Measurements from ENCODE around the gene PTGER2. TPM values are rescaled to one million over a fixed set of nuclear protein-coding genes. Genes with fewer than 3 reads are reported as not detected.

Gene PTGER2
- total and polyA plus RNA-seq, 2 of the 8 experiments (the other 6 are each of a cell fraction or from before 2014, with no cell fraction given): 1.2 TPM

DNA sequence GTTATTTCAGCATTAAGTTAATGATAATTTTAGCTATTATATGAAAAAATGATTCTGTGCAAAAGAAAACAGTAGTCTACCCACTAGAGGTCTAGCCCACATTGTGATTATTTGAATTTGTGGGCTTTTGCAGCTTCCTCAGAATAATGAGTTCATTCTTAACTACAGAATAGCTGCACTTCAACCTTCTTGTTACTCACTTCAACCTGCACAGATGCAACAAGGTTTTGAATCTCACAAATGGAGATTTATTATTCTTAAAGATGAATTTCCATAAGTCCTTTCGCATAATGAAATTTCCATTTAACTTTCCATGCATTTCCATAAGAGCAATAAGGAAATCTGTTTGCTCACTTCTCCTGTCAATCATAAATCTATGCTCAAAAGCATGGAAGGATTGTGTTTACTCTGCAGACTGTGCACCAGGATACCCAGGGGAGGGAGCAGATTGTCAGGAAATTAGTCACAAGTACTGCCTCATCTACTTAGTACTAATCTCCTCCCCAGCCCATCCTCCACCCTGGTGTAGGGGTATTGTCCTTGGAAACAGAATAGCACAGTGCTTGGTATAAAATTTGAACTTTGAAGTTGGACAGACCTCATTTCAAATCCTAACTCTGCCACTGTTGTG, 24.1 kb downstream of the PTGER2 start:
- no peak overlapping the region for H3K4ac ChIP-seq (replicated peaks; ENCODE audit: insufficient read length, low read depth, low read length)
- H2BK120ac ChIP-seq (replicated peaks; ENCODE audit: low read depth, low read length): no peak overlapping the region
- H3K4me3 ChIP-seq (ENCODE audit: extremely low read depth in 1 of 4, insufficient read depth in 2 of 4, low read depth in 3 of 4, low read length in 4 of 4): no peak overlapping the region
- no peak overlapping the region for H2BK5ac ChIP-seq (ENCODE audit: low read depth, low read length)
- peaks cover 0 to 2% (median 0%) of the 10 kb centered on the region in 4 experiments; a peak in 1 of 7 replicates for H3K4me1 ChIP-seq (replicated peaks in 1 of 4; ENCODE audit: control insufficient read depth in 3 of 4, insufficient read depth in 4 of 4, low read length in 3 of 4)
- no peak overlapping the region for H2BK12ac ChIP-seq (ENCODE audit: low read depth, low read length)
- H2BK15ac ChIP-seq (ENCODE audit: low read length): no peak overlapping the region
- no peak overlapping the region for H3K18ac ChIP-seq (ENCODE audit: extremely low read depth, low read length)
- no peak overlapping the region for H4K8ac ChIP-seq (ENCODE audit: extremely low read depth, insufficient read depth, low read length)
- no peak overlapping the region for H3K4me2 ChIP-seq (ENCODE audit: insufficient read depth in 1 of 2, low read depth in 2 of 2, low read length in 2 of 2)
- no peak overlapping the region for H2AK5ac ChIP-seq (ENCODE audit: low read depth, low read length)
- H2BK20ac ChIP-seq (ENCODE audit: low read length): no peak overlapping the region
- H3K27ac ChIP-seq (ENCODE audit: low read depth, low read length): no peak overlapping the region
- H4K20me1 ChIP-seq (replicated peaks in 1 of 2; ENCODE audit: control insufficient read depth in 1 of 2, insufficient read depth in 2 of 2, low read length in 2 of 2): no peaks in the 10 kb centered on the region
- H3K27me3 ChIP-seq (replicated peaks in 1 of 4; ENCODE audit: control insufficient read depth in 3 of 4, extremely low read depth in 1 of 4, insufficient read depth in 3 of 4, low read length in 3 of 4): no peaks in the 10 kb centered on the region; a peak in 1 of 7 replicates
- no peaks in the 10 kb centered on the region for H3K9me3 ChIP-seq (ENCODE audit: insufficient read depth in 2 of 2, low read depth in 1 of 2, low read length in 1 of 2)
- H3K36me3 ChIP-seq (ENCODE audit: control insufficient read depth in 2 of 4, insufficient read depth in 4 of 4, low read length in 3 of 4): no peaks in the 10 kb centered on the region
- H4K91ac ChIP-seq (replicated peaks; ENCODE audit: insufficient read length, low read length): no peak overlapping the region
- no peak overlapping the region for H3K14ac ChIP-seq (ENCODE audit: insufficient read length)
- no peak overlapping the region for H2AFZ ChIP-seq (ENCODE audit: low read length)
- FAIRE-seq: no peak
- ChIA-PET POLR2A (ENCODE audit: partially characterized antibody) (no interaction called here), CTCF (ENCODE audit: partially characterized antibody) (interaction anchor here (0.6 kb wide), 1 partner anchor 397 kb away, joined by 3 read pairs; no protein-coding TSS in a partner anchor)
- H3K79me1 ChIP-seq (ENCODE audit: low read depth, low read length): no peaks in the 10 kb centered on the region
- no peaks in the 10 kb centered on the region for H3K79me2 ChIP-seq (ENCODE audit: control insufficient read depth in 1 of 2, insufficient read depth in 2 of 2, low read length in 2 of 2)
- H3K23me2 ChIP-seq (ENCODE audit: low read depth, low read length): peaks cover 4% of the 10 kb centered on the region; the same call in 1 of the 2 replicates
- H4K5ac ChIP-seq (ENCODE audit: insufficient read length, low read depth, low read length): no peak overlapping the region
- H3K9ac ChIP-seq (replicated peaks in 1 of 4; ENCODE audit: extremely low read depth in 1 of 4, low read depth in 3 of 4, low read length in 3 of 4): no peak overlapping the region
- no peak overlapping the region for H3K23ac ChIP-seq (ENCODE audit: insufficient read length)
- no peak for DNase-seq (ENCODE audit: low read depth in 1 of 2, low spot score in 2 of 2)
- 88% methylated on average over 1 of the region's 1 CpG; no CpG with 5 or more reads in 1 of the 2 experiments for WGBS, 2 experiments (ENCODE audit: extremely low coverage in 1 of 2, insufficient coverage in 1 of 2, insufficient read length in 1 of 2, insufficient replicate concordance in 2 of 2, low coverage in 1 of 2, low lambda C conversion rate in 2 of 2, missing lambda C conversion rate in 1 of 2)
- no peak overlapping the region for H3K56ac ChIP-seq (replicated peaks; ENCODE audit: insufficient read length, low read depth, low read length)
- TF ChIP-seq TCF12 (IDR thresholded peaks at IDR 0.05; ENCODE audit: low read depth, low read length): no peak
- no peak for TF ChIP-seq SIX5 (IDR thresholded peaks at IDR 0.05; ENCODE audit: low read depth, low read length)
- no peak for TF ChIP-seq BACH1 (IDR thresholded peaks at IDR 0.05; ENCODE audit: low read length)
- no peak for TF ChIP-seq FOSL1 (IDR thresholded peaks at IDR 0.05; ENCODE audit: insufficient read depth, low read depth, low read length)
- no peak for TF ChIP-seq SRF (IDR thresholded peaks at IDR 0.05; ENCODE audit: low read depth, low read length)
- no peak for TF ChIP-seq SIRT6 (IDR thresholded peaks at IDR 0.05; ENCODE audit: low read length)
- TF ChIP-seq CHD2 (IDR thresholded peaks at IDR 0.05; ENCODE audit: low read length): no peak
- no peak for TF ChIP-seq SP2 (IDR thresholded peaks at IDR 0.05; ENCODE audit: low read length)
- TF ChIP-seq EP300 (IDR thresholded peaks at IDR 0.05; ENCODE audit: borderline replicate concordance in 1 of 2, low read depth in 2 of 2, low read length in 2 of 2): no peak
- no peak for TF ChIP-seq SIN3A (conservative IDR thresholded peaks at IDR 0.05 in 1 of 2, IDR thresholded peaks at IDR 0.05 in 1 of 2; ENCODE audit: low read depth in 1 of 2, low read length in 2 of 2)
- TF ChIP-seq NRF1 (IDR thresholded peaks at IDR 0.05; ENCODE audit: low read depth, low read length): no peak
- no peak for TF ChIP-seq MAX (IDR thresholded peaks at IDR 0.05)
- no peak for TF ChIP-seq ZNF274 (IDR thresholded peaks at IDR 0.05; ENCODE audit: borderline replicate concordance, extremely low read depth, low read length)
- no peak for TF ChIP-seq JUND (IDR thresholded peaks at IDR 0.05; ENCODE audit: low read length)
